Lung (tissue), 12 donors: ENCODE results near the gene SRBD1. TPM values are rescaled to one million over a fixed set of nuclear protein-coding genes. Genes with fewer than 3 reads are reported as not detected.

ENCODE experiments used
- ATAC-seq: fragments of 200-7000 bp; cut with Tn5 transposase; one replicate; pipeline ENCODE4 v1.9.1; 2020; ENCODE audit warnings: moderate number of reproducible peaks; ENCODE audit not compliant: insufficient read depth, low FRiP score
- DNase-seq, 3 donors: peaks; one replicate each; pipeline ENCODE4 v3.0.0-alpha.2; 2013 to 2017
- H3K27ac ChIP-seq, 2 donors: one replicate each; pipeline ENCODE4 v1.5.1; 2013; ENCODE audit warnings: mild to moderate bottlenecking in 2 of 2, moderate library complexity in 2 of 2, control low read depth in 1 of 2, inconsistent platforms in 1 of 2, low read depth in 1 of 2, low read length in 1 of 2
- H3K27me3 ChIP-seq, 3 donors: one replicate each; pipeline ENCODE4 v1.5.1; 2013; ENCODE audit warnings: low read length in 2 of 3; ENCODE audit not compliant: control insufficient read depth in 3 of 3, insufficient read depth in 3 of 3
- H3K36me3 ChIP-seq, 4 donors: one replicate each; pipeline ENCODE4 v1.5.1; 2013; ENCODE audit warnings: low read length in 4 of 4, mild to moderate bottlenecking in 1 of 4, moderate library complexity in 1 of 4; ENCODE audit not compliant: control insufficient read depth in 4 of 4, insufficient read depth in 4 of 4
- H3K4me1 ChIP-seq, 5 donors: one replicate each; pipeline ENCODE4 v1.5.1; 2013; ENCODE audit warnings: low read length in 5 of 5, mild to moderate bottlenecking in 2 of 5, moderate library complexity in 1 of 5; ENCODE audit not compliant: control insufficient read depth in 5 of 5, insufficient read depth in 5 of 5
- H3K4me3 ChIP-seq: one replicate; pipeline ENCODE4 v1.5.1; 2013; ENCODE audit warnings: mild to moderate bottlenecking, control low read depth, moderate library complexity
- H3K9ac ChIP-seq, 2 donors: one replicate each; pipeline ENCODE4 v1.5.1; 2013; ENCODE audit warnings: low read length in 2 of 2, control low read depth in 1 of 2; ENCODE audit not compliant: insufficient read depth in 1 of 2
- H3K9me3 ChIP-seq, 4 donors: one replicate each; pipeline ENCODE4 v1.5.1; 2013; ENCODE audit warnings: low read length in 3 of 4, mild to moderate bottlenecking in 1 of 4, moderate library complexity in 1 of 4; ENCODE audit not compliant: control insufficient read depth in 4 of 4, insufficient read depth in 3 of 4
- WGBS, 2 donors: extraction: QIAGEN DNeasy Blood & Tissue Kit; methylation state at CpG; one replicate each; pipeline ENCODE4 v1.1.7; 2013; 5-methylcytosine and 5-hydroxymethylcytosine counted together
- polyA plus RNA-seq, 2 donors: library from polyadenylated mRNA; stranded (reverse); fragments of 200-250 nt; gene quantifications; one replicate each; pipeline ENCODE4 v1.2.1, GENCODE V29; 2013
- total RNA-seq, 2 donors: library from RNA; depleted of rRNA in 1 of 2; stranded (reverse); fragments of >200 nt in 1 of 2; gene quantifications; one replicate each; pipeline ENCODE4 v1.2.1, GENCODE V29; 2014 to 2021
- TF ChIP-seq, protein P1 (sequence below): IDR thresholded peaks from 2 replicates; pipeline ENCODE4 v1.5.1; 2012; ENCODE audit warnings: mild to moderate bottlenecking; ENCODE audit errors: control extremely low read depth, extremely low read depth
- donor health status: control.
- donor health status: control.
- donor health status: Bipolar disorder and iron deficiency.
- donor health status: healthy.
- donor health status: DM: yes; HTN: yes; CAD: no.

Gene SRBD1
- total and polyA plus RNA-seq, 4 donors: 5.6 to 30.6 (median 11.5) TPM

DNA sequence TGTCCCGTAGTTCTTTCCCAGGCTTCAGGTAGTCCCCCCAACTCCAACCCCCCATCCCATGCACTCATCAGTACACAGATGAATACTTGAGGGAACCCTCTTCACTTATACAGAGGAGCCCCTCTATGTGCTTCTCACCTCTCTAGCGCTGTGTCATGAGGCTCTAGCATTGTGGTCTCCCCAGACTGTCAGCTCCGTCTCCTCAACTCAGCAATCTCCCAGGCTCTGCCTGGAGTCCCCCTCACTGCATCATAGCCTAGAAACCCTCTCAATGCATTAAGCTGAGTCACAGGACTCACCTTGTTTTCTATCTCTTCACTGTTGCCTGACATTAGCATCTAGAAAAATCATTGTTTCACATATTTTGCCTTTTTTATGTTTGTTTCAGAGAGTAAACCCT, 20.3 kb upstream of the SRBD1 start:
- 94 to 95% methylated on average over 3 of the region's 3 CpGs for WGBS, 2 donors
- Histone ChIP-seq H3K27ac (no peak overlapping the region), H3K27me3 (peaks cover 0 to 2% (median 0%) of the 10 kb centered on the region in 3 donors), H3K4me1 (no peaks in the 10 kb centered on the region), H3K36me3 (no peaks in the 10 kb centered on the region), H3K9me3 (no peaks in the 10 kb centered on the region), H3K4me3 (no peak overlapping the region), H3K9ac (no peak overlapping the region)
- ATAC-seq: no peak
- DNase-seq: no peak
- TF ChIP-seq, protein P1, sequence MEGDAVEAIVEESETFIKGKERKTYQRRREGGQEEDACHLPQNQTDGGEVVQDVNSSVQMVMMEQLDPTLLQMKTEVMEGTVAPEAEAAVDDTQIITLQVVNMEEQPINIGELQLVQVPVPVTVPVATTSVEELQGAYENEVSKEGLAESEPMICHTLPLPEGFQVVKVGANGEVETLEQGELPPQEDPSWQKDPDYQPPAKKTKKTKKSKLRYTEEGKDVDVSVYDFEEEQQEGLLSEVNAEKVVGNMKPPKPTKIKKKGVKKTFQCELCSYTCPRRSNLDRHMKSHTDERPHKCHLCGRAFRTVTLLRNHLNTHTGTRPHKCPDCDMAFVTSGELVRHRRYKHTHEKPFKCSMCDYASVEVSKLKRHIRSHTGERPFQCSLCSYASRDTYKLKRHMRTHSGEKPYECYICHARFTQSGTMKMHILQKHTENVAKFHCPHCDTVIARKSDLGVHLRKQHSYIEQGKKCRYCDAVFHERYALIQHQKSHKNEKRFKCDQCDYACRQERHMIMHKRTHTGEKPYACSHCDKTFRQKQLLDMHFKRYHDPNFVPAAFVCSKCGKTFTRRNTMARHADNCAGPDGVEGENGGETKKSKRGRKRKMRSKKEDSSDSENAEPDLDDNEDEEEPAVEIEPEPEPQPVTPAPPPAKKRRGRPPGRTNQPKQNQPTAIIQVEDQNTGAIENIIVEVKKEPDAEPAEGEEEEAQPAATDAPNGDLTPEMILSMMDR: no peak

DNA sequence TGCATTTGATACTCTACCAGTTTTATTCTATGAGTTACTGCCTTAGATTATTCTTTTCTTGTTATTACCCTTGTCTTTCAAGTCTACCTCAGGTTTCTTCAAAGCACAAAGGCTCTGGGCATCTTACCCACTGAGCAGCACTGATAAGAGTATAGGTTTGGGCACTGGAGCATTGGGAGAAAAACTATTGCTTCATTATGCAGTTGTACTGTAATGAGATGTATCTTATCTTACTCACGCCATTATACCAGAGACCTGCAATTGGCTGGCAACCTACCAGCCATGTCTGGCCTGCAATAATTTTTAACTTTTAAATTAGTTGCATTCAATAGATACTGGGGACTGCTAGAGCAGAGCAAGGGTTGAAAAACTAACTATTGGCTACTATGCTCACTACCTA, 18.9 kb upstream of the SRBD1 start:
- no peak for ATAC-seq
- 95 to 96% methylated on average over 1 of the region's 1 CpG for WGBS, 2 donors
- TF ChIP-seq, protein P1: no peak

DNA sequence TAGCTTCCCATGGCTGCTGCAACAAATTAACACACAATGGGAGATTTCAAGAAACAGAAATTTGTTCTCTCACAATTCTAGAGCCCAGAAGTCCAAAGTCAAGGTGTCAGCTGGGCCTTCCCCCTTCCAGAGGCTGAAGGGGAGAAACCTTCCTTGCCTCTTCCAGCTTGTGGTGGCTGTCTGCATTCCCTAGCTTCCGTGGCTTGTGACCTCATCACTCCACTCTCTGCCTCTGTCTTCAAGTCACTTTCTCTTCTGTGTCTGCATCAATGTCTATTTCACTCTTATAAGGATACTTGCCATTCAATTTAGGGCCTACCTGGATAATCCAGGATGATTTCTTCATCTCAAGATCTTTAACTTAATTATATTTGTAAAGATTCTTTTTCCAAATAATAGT, 16.8 kb upstream of the SRBD1 start:
- no peak overlapping the region for H3K27ac ChIP-seq
- TF ChIP-seq, protein P1: no peak

More for the DNA sequence above, 18.9 kb upstream of the SRBD1 start:
- Histone ChIP-seq H3K4me1 (no peaks in the 10 kb centered on the region), H3K27me3 (peaks cover 0 to 2% (median 0%) of the 10 kb centered on the region in 3 donors), H3K9ac (no peak overlapping the region), H3K4me3 (no peak overlapping the region), H3K27ac (no peak overlapping the region), H3K9me3 (no peaks in the 10 kb centered on the region), H3K36me3 (no peaks in the 10 kb centered on the region)
- no peak for DNase-seq

More for the DNA sequence above, 16.8 kb upstream of the SRBD1 start:
- Histone ChIP-seq H3K9me3 (no peaks in the 10 kb centered on the region), H3K27me3 (peaks cover 0 to 2% (median 0%) of the 10 kb centered on the region in 3 donors), H3K9ac (no peak overlapping the region), H3K4me1 (no peaks in the 10 kb centered on the region), H3K36me3 (no peaks in the 10 kb centered on the region), H3K4me3 (no peak overlapping the region)
- ATAC-seq: no peak
- 81 to 90% methylated on average over 1 of the region's 1 CpG for WGBS, 2 donors
- DNase-seq: no peak
